GM12874 (cell line): Measurements from ENCODE around the gene CCL23.
A peak's percentile ranks its signal among the peaks of the same experiment; 100 is the strongest.

ENCODE experiments used
- TF ChIP-seq, protein P1 (sequence below): IDR thresholded peaks from 2 replicates; pipeline ENCODE4 v1.5.1; 2011; ENCODE audit warnings: low read depth, mild to moderate bottlenecking, control low read depth, low read length, moderate library complexity; ENCODE audit not compliant: insufficient read depth

Gene CCL23

DNA sequence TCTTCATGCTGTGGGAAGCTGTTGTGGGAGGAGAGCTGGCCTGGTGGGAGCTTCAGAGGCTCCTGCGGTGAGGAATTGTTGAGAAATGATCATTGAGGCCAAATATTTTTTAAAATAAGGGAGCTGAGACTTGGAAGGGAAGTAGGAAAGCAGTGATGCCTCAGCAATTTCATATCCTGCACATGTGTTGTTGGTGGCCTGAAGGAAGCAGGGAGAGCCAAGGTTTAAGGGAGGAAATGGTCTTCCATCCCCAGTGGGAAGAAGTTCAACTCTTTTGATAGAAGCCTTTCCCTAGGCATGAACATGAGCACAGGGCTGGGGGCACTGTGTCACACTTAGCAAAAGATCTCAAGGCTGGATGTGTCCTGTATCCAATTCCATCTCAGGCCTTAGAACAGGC, 31.1 kb downstream of the CCL23 start, which contains the start of gene CCL14:
TSS of gene CCL14 (minus strand) at position 87 of the 400 bp plus-strand sequence. CDS start at position 7, 80 bp downstream.
- TF ChIP-seq, protein P1, sequence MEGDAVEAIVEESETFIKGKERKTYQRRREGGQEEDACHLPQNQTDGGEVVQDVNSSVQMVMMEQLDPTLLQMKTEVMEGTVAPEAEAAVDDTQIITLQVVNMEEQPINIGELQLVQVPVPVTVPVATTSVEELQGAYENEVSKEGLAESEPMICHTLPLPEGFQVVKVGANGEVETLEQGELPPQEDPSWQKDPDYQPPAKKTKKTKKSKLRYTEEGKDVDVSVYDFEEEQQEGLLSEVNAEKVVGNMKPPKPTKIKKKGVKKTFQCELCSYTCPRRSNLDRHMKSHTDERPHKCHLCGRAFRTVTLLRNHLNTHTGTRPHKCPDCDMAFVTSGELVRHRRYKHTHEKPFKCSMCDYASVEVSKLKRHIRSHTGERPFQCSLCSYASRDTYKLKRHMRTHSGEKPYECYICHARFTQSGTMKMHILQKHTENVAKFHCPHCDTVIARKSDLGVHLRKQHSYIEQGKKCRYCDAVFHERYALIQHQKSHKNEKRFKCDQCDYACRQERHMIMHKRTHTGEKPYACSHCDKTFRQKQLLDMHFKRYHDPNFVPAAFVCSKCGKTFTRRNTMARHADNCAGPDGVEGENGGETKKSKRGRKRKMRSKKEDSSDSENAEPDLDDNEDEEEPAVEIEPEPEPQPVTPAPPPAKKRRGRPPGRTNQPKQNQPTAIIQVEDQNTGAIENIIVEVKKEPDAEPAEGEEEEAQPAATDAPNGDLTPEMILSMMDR = no peak

DNA sequence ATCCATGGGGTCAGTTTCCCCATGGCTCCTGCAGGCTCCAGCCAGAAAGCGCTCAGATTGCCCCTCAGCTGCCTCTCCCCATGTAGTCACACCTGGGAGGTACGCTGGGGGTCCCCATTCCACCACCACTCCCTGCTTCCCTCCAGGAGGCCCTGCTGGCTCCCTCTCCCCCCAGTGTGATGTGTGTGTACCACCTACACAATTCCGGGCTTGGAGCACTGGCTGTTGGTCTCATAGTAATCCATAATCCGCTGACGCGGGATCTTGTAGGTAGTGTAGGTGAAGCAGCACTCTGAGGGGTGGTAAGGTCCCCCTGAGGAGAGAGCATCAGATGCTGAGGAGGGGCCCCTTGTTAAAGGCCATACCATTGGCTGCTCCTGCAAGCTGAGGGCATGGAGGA, 33.6 kb downstream of the CCL23 start:
- TF ChIP-seq, protein P1 = no peak

DNA sequence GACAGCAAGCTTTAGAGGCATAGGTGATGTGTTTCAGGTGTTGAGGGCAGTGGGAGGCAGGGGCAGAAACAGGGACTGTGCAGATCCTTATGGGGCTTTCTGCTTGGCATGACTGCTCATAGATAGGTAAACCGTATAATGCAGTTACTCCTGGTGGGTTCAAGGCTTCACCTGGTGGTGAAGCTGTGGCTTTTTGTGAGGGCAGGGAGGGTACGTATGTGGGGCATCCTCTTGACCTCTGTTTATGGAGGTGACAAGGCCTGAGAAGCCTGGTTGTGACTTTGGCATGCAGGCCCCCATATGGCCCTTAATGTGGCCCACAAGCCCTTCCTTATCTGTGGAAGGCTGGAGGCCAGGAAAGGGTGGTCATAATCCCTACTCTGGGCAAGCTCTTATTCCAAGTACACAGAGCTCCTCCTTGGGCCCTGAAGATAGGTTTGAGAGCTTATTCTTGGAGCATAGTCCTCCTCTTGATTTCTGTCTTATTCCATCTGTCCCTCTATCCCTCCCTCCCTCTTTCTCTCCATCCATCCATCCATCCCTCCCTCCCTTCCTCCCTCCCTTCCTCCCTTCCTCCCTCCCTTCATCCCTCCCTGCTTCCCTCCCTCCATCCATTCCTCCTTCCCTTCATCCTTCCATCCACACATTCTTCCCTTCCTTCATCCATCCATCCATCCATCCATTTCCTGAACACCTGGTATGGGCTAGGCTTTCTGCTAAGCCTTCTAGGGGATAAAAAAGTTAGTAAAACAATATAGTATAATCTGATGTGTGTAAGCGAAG, 35.2 kb downstream of the CCL23 start:
- TF ChIP-seq, protein P1 = no peak

DNA sequence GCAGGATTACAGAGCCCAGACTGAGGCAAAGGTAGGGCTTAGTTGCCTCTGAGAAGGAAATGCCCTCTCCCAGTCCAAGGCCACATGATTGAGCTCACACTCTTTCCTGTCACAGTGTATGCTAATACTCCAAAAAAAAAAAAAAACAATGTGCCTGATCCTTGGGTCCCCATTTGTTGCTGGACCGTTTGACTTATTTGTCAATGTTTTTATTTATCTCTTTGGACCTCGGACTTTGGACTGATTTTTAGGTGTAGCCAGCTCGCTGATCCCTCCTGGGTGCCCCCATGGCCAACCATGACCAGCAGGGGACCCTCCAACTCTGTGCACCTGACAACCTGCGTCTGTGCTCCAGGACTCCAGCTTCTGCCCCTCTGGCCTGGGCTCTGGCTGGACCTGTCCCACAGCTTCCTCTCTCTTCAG, 35.9 kb downstream of the CCL23 start:
- TF ChIP-seq, protein P1 = peak; percentile 64

DNA sequence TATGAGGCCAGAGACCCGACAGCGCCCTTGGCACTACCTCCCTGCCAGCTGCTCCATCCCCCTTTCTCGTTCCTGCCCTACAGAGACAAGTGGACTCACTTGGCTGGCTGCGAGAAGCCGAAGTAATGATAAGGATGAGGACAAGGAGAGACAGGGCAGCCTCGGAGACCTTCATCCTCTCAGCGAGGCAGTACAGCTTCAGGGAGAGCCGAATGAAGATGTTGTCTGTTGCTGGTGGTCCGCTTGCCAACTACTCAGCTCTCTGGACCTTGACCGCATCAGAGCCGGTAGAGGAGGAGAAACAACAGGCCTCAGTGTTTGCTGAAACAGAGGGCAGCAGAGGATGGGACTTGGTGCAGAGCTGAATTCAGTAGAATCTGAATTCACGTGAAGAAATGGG, 36.5 kb downstream of the CCL23 start, which contains the start of gene CCL16:
TSS of gene CCL16 (minus strand) at position 252 of the 400 bp plus-strand sequence. CDS start at position 175, 77 bp downstream.
- TF ChIP-seq, protein P1 = no peak

DNA sequence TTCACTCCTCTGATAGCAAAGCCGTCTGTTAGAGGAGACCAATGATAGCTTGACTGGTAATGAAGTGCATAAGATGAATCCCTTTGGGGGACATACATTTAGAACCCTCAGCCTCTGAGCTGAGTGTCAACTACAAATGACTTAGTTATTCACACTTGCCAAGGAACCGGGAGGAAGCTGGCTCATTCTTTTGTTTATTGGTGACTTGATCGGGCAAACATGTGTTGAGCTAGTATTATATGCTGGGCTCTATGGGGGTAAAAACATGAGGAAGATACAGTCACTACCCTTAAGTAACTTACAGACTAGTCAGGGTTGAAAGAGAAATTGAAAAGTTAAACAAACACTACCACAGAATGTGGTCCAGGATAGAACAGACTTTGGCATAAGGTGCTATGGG, 39.4 kb downstream of the CCL23 start:
- TF ChIP-seq, protein P1 = no peak

DNA sequence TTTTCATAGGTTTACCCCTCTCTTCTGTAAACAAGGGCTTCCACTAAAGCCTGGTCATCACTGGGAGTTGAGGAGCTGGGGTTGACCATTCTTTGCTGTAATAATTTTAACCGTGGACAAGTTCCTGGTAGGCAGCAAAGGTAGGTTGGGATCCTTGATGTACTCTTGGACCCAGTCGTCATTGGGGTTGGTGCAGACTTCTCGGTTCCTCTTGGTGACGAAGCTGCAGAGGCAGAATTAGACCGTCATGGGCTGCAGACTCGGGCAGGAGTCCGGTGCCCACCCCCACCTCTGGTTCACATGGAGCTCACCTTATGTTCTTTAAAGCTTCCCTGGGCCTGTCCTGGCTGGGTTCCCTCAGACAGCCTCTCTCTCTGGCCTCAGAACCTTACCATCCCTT, 40.3 kb downstream of the CCL23 start:
- TF ChIP-seq, protein P1 = no peak
